ENCODE data around the gene ASRGL1.

DNA sequence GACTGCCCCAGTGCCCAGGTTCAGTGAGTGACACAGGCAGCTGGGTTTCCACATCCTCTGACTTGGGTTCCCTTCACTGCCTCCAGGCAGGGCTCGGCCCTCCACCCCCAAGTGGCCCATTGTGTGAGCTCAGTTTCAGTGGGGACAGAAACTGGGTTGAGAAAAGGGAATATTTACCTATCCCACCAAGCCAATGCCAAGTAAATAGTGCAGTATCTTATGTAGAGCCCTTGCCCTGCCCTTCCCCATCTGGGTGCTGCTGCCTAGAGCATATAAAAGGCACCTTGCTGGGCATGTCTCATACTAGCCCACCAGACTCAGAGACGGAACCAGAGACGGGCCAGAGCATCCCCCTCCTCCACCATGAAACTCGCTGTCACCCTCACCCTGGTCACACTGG, 81.5 kb downstream of the ASRGL1 start, which contains the start of gene SCGB1A1:
- TF ChIP-seq, protein P1, sequence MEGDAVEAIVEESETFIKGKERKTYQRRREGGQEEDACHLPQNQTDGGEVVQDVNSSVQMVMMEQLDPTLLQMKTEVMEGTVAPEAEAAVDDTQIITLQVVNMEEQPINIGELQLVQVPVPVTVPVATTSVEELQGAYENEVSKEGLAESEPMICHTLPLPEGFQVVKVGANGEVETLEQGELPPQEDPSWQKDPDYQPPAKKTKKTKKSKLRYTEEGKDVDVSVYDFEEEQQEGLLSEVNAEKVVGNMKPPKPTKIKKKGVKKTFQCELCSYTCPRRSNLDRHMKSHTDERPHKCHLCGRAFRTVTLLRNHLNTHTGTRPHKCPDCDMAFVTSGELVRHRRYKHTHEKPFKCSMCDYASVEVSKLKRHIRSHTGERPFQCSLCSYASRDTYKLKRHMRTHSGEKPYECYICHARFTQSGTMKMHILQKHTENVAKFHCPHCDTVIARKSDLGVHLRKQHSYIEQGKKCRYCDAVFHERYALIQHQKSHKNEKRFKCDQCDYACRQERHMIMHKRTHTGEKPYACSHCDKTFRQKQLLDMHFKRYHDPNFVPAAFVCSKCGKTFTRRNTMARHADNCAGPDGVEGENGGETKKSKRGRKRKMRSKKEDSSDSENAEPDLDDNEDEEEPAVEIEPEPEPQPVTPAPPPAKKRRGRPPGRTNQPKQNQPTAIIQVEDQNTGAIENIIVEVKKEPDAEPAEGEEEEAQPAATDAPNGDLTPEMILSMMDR (IDR thresholded peaks at IDR 0.05; ENCODE audit: insufficient read depth, low read depth, low read length) = no peak
- TF ChIP-seq EZH2 (IDR thresholded peaks at IDR 0.05; ENCODE audit: insufficient read depth, low read length) = no peak

All from astrocyte (in vitro differentiated cells and primary cell).